A673 (cell line): ENCODE results near the gene STRBP. TPM values are rescaled to one million over a fixed set of nuclear protein-coding genes. Genes with fewer than 3 reads are reported as not detected.

ENCODE experiments used
- BruUV-seq: library from RNA; stranded (reverse); fragments of 400-500 nt; replicated peaks from 2 replicates; lab custom pipeline; 2021; lab: Mats Ljungman, UMichigan
- CTCF ChIA-PET: fragments of 300-600 bp; sonication (Branson Sonifier 250); formaldehyde crosslinking; loops from one replicate; lab custom pipeline; 2022; ENCODE audit warnings: antibody characterized with exemption; lab: Charles Lee
- POLR2A ChIA-PET: fragments of 300-600 bp; sonication (Branson Sonifier 250); formaldehyde crosslinking; loops from one replicate; lab custom pipeline; 2022; ENCODE audit warnings: antibody characterized with exemption; ENCODE audit not compliant: low non-redundant PET; lab: Charles Lee
- DNase-seq: peaks from one replicate; pipeline ENCODE4 v3.0.0-alpha.2; 2015; ENCODE audit warnings: low spot score
- H3K27ac ChIP-seq: fragments of 200-600 bp; sonication (generic); 2 replicates; pipeline ENCODE4 v1.5.1; 2016; ENCODE audit warnings: mixed run types, low read depth, mild to moderate bottlenecking, mixed read lengths, antibody characterized with exemption, low read length; ENCODE audit not compliant: poor library complexity, severe bottlenecking
- H3K27me3 ChIP-seq: fragments of 200-600 bp; sonication (generic); replicated peaks from 2 replicates; pipeline ENCODE4 v1.6.1; 2017; ENCODE audit warnings: mixed run types, low read depth, mild to moderate bottlenecking, mixed read lengths, antibody characterized with exemption, low read length; ENCODE audit not compliant: insufficient read depth, poor library complexity
- H3K36me3 ChIP-seq: fragments of 200-600 bp; sonication (generic); 2 replicates; pipeline ENCODE4 v1.6.1; 2016; ENCODE audit warnings: mixed run types, mild to moderate bottlenecking, mixed read lengths, antibody characterized with exemption, low read length; ENCODE audit not compliant: insufficient read depth, poor library complexity, severe bottlenecking
- H3K4me1 ChIP-seq: fragments of 200-600 bp; sonication (generic); 2 replicates; pipeline ENCODE4 v1.6.1; 2017; ENCODE audit warnings: mixed run types, mild to moderate bottlenecking, mixed read lengths, antibody characterized with exemption, low read length; ENCODE audit not compliant: insufficient read depth, poor library complexity, severe bottlenecking
- H3K4me3 ChIP-seq: fragments of 200-600 bp; sonication (generic); 2 replicates; pipeline ENCODE4 v1.5.1; 2016; ENCODE audit warnings: low read depth, mixed run types, mild to moderate bottlenecking, mixed read lengths, low read length; ENCODE audit not compliant: poor library complexity, severe bottlenecking
- H3K9me3 ChIP-seq: fragments of 200-600 bp; sonication (generic); 2 replicates; pipeline ENCODE4 v1.6.1; 2016; ENCODE audit warnings: mixed run types, low read depth, mild to moderate bottlenecking, mixed read lengths, antibody characterized with exemption, low read length; ENCODE audit not compliant: poor library complexity, severe bottlenecking
- CTCF ChIP-seq: fragments of 300-800, 200-600 bp; sonication (generic); conservative IDR thresholded peaks from 2 replicates; pipeline ENCODE4 v1.5.1; 2017; ENCODE audit warnings: low read depth, mild to moderate bottlenecking, antibody characterized with exemption, low read length, moderate library complexity, mixed read lengths
- EZH2 ChIP-seq: fragments of 200-600 bp; sonication (generic); IDR thresholded peaks from 2 replicates; pipeline ENCODE4 v1.6.1; 2017; ENCODE audit warnings: borderline replicate concordance, low read depth, mild to moderate bottlenecking, mixed read lengths, antibody characterized with exemption, low read length; ENCODE audit not compliant: poor library complexity, severe bottlenecking
- intact Hi-C: fragments of 100-400 bp; cut with micrococcal nuclease; formaldehyde crosslinking; loops from one replicate; pipeline ENCODE4 v1.10.0; 2022; ENCODE audit not compliant: unreplicated experiment
- total RNA-seq: library from RNA; stranded (reverse); gene quantifications from 2 replicates; pipeline ENCODE4 v1.2.3, GENCODE V29; 2021

Gene STRBP
- total RNA-seq, 1 experiment from 2014 or later, result 79.4 TPM

GRCh38 chr9:123109540-123110279 is 158.7 kb downstream of the STRBP start:
- no peak for DNase-seq
- H3K27ac ChIP-seq, result no peak overlapping the region
- H3K9me3 ChIP-seq, result no peaks in the 10 kb centered on the region
- TF ChIP-seq EZH2 (no peak), CTCF (no peak)
- POLR2A ChIA-PET, result no interaction called here
- no peaks in the 10 kb centered on the region for H3K4me1 ChIP-seq
- CTCF ChIA-PET, result no interaction called here
- H3K27me3 ChIP-seq, result no peaks in the 10 kb centered on the region
- peaks cover 35% of the 10 kb centered on the region for H3K36me3 ChIP-seq
- intact Hi-C loops, result no loop called here
- no peak overlapping the region for H3K4me3 ChIP-seq
- BruUV-seq, result no TSS peak

- TF ChIP-seq CTCF (no peak), EZH2 (no peak)
- Histone ChIP-seq H3K9me3 (no peaks in the 10 kb centered on the region), H3K36me3 (peaks cover 38% of the 10 kb centered on the region), H3K4me3 (no peak overlapping the region), H3K27me3 (no peaks in the 10 kb centered on the region), H3K4me1 (no peaks in the 10 kb centered on the region), H3K27ac (no peak overlapping the region)
- CTCF ChIA-PET, result no interaction called here
- intact Hi-C loops, result no loop called here
- BruUV-seq, result no TSS peak
- POLR2A ChIA-PET, result no interaction called here
- no peak for DNase-seq
These were observed 159.4 kb downstream of the STRBP start for GRCh38 chr9:123108976-123109375.

GRCh38 chr9:123107639-123108285 is 160.6 kb downstream of the STRBP start:
- CTCF ChIA-PET, result no interaction called here
- Histone ChIP-seq H3K27me3 (no peaks in the 10 kb centered on the region), H3K4me1 (peaks cover 3% of the 10 kb centered on the region), H3K36me3 (peaks cover 42% of the 10 kb centered on the region), H3K9me3 (no peaks in the 10 kb centered on the region), H3K27ac (no peak overlapping the region), H3K4me3 (no peak overlapping the region)
- intact Hi-C loops, result no loop called here
- TF ChIP-seq CTCF (no peak), EZH2 (no peak)
- no peak for DNase-seq
- POLR2A ChIA-PET, result no interaction called here
- no TSS peak for BruUV-seq
